ENCODE measurements around the gene VAC14.

Gene VAC14

DNA sequence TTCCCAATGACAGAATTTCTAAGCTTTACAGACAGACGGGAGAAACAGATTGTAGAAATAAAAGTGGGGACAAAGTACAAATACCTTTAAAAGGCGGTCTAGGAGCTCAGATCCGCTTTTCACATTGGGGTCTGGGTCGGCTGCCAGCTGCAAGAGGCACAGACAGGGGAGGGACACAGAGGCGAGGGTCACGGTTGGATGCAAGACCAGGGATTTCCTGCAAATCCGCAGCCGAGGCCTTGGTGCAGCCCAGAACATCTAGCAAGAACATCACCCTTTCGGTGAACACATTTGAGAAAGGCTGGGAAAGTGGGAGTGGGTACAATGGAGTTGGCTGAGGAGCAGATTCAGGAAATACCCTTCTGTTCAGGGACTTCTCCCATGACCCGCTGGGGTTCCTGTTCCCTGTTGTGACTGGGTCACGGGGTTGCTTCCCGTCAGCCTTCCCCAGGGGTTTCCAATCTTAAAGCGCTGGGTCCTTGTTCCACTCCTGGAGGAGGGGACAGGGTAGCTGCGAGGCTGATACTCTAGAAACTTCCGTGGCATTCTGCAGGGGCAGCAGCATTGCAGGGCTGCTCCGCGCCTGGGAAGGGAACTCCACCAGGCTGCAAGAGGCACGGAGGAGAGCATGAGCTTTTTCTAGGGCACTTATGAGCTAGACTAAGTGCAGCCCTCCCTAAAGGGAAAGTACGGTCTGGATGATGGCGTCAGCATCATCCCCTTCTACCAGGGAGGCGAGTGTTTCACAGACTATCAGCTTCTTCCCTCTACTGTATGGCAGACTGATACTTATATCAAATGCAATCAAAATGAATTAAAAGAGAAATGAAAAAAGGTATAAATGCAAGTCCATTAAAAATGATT lies 16.0 kb downstream of the VAC14 start:
- DNase-seq (ENCODE audit: low read depth): no peak
- H3K4me3 ChIP-seq (ENCODE audit: low read depth, low read length): no peak overlapping the region
- TF ChIP-seq, protein P1, sequence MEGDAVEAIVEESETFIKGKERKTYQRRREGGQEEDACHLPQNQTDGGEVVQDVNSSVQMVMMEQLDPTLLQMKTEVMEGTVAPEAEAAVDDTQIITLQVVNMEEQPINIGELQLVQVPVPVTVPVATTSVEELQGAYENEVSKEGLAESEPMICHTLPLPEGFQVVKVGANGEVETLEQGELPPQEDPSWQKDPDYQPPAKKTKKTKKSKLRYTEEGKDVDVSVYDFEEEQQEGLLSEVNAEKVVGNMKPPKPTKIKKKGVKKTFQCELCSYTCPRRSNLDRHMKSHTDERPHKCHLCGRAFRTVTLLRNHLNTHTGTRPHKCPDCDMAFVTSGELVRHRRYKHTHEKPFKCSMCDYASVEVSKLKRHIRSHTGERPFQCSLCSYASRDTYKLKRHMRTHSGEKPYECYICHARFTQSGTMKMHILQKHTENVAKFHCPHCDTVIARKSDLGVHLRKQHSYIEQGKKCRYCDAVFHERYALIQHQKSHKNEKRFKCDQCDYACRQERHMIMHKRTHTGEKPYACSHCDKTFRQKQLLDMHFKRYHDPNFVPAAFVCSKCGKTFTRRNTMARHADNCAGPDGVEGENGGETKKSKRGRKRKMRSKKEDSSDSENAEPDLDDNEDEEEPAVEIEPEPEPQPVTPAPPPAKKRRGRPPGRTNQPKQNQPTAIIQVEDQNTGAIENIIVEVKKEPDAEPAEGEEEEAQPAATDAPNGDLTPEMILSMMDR (IDR thresholded peaks at IDR 0.05; ENCODE audit: low read depth, low read length, missing control alignments): no peak

DNA sequence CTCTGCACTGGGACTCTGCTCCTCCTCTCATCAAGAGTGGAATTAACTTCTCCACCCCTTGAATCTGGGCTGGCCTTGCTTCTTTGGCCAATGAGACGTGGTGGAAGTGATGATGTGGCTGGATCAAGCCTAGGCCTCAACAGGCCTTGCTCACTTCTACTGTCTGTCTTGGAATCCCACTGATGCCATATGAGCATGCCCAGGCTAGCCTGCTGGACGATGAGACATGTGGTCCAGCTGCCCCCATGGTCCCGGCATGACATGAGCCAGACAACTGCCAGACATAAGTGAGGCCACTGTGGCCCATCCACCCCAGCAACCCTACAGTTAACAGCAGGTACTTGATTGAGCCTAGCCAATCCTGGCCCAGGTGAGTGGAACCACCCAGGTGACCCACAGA lies 18.7 kb downstream of the VAC14 start:
- H3K4me3 ChIP-seq (ENCODE audit: low read depth, low read length): no peak overlapping the region
- TF ChIP-seq, protein P1 (IDR thresholded peaks at IDR 0.05; ENCODE audit: low read depth, low read length, missing control alignments): no peak
- DNase-seq (ENCODE audit: low read depth): no peak

GRCh38 chr16:70781800-70782199 lies 19.2 kb downstream of the VAC14 start:
- TF ChIP-seq, protein P1 (IDR thresholded peaks at IDR 0.05; ENCODE audit: low read depth, low read length, missing control alignments): no peak
- no peak overlapping the region for H3K4me3 ChIP-seq (ENCODE audit: low read depth, low read length)
- DNase-seq (ENCODE audit: low read depth): no peak

- no peak for DNase-seq (ENCODE audit: low read depth)
- TF ChIP-seq, protein P1 (IDR thresholded peaks at IDR 0.05; ENCODE audit: low read depth, low read length, missing control alignments): no peak
- H3K4me3 ChIP-seq (ENCODE audit: low read depth, low read length): no peak overlapping the region
Observed at GRCh38 chr16:70780546-70780945, 20.4 kb downstream of the VAC14 start.

DNA sequence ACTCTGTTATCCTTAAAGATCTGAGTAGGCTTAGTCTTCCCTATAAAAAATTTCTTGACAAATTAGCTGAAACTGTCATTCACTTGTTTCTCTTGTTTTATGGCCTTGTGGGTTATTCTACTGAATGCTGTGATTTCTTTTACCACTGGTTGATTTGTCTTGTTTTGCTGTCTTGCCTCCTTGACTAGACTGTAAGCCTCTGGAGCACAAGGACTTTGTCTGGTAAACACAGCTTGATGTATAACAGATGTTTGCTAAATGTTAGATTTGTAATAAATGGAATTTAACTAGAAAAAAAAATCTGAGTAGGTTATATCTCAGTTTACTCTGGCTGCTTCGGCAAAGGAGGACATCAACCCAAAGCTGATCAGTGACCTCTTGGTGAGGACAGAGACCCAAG lies 21.6 kb downstream of the VAC14 start:
- TF ChIP-seq, protein P1 (IDR thresholded peaks at IDR 0.05; ENCODE audit: low read depth, low read length, missing control alignments): no peak
- no peak overlapping the region for H3K4me3 ChIP-seq (ENCODE audit: low read depth, low read length)
- no peak for DNase-seq (ENCODE audit: low read depth)

DNA sequence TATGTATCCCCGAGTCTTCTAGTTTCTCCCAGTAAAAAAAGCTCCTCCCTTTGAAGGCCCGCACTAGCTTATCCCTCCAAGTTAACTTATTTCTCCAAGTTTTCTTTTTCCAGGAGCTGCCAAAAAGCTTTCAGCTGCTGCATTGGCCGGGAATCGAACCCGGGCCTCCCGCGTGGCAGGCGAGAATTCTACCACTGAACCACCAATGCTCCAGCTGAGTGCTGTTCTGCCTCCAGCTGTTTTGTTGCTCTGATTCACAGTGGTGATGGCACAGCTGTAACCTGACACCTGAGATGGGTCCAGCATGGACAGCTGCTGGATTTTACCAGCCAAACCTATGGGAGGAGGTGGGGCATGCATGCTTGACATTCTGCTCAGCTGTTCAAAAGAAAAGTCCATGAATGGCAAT lies 22.1 kb downstream of the VAC14 start:
- TF ChIP-seq, protein P1 (IDR thresholded peaks at IDR 0.05; ENCODE audit: low read depth, low read length, missing control alignments): no peak
- DNase-seq (ENCODE audit: low read depth): no peak
- H3K4me3 ChIP-seq (ENCODE audit: low read depth, low read length): no peak overlapping the region

DNA sequence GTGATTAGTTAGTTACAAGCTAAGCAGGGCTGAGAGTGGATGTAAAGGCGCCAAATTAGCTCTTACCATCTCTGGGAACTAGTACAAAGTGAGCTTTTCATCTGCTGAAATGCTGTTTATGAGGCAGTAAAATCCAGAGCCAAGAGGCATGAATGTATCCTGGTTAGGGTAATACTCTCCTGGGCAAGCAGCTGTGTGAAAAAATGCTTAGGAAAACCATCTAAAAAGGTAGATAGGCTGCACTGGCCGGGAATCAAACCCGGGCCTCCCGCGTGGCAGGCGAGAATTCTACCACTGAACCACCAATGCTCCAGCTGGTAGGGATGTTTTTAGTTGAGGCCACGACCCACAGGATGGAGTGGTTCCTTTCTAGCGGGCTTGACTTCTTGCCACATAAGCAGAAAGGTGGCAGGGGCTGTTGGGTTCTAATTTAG lies 23.0 kb downstream of the VAC14 start:
- DNase-seq (ENCODE audit: low read depth): no peak
- no peak overlapping the region for H3K4me3 ChIP-seq (ENCODE audit: low read depth, low read length)
- TF ChIP-seq, protein P1 (IDR thresholded peaks at IDR 0.05; ENCODE audit: low read depth, low read length, missing control alignments): no peak
